GM18520 (cell line): Measurements from ENCODE around the gene RTN4R.

Experiments used
- ATAC-seq: cut with Tn5 transposase; IDR thresholded peaks from one replicate; pipeline ENCODE4 v1.9.1; 2021; ENCODE audit not compliant: unreplicated experiment

Gene RTN4R

DNA sequence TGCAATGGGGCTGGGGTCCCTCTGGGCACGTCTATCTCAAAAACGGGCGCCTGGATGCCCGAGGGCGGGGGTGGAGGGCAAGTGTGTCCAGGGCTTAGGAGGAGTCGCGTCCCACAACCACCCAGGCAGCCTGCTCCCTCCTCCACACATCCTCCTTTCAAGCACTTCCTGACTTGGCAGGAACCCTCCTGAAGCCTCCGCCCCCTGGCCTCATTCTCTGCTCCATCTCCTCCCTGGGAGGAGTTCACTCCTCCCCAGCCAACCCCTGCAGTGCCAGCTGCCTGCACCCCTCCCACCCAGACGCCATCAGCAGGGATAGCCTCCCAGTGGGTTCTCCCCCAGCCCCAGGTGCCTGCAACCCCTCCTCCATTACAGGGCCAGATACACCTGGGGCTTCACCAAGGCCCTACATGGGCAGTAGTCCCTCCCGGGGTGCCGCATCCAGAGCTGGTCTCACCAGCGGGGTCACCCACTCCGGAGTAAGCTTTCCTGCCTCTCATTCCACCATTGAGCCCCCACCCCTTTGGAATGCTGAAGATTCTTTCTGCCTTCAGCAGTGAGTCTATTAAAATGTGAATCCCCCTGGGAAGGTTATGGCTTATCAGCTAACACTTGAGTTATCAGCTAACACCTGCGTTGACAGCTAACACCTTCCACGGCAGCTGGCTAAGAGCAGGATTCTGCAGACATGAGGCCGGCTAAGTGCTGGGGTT lies 24.4 kb downstream of the RTN4R start:
- no peak for ATAC-seq

- no peak for ATAC-seq
Observed at GRCh38 chr22:20243176-20243536, 25.0 kb downstream of the RTN4R start.

DNA sequence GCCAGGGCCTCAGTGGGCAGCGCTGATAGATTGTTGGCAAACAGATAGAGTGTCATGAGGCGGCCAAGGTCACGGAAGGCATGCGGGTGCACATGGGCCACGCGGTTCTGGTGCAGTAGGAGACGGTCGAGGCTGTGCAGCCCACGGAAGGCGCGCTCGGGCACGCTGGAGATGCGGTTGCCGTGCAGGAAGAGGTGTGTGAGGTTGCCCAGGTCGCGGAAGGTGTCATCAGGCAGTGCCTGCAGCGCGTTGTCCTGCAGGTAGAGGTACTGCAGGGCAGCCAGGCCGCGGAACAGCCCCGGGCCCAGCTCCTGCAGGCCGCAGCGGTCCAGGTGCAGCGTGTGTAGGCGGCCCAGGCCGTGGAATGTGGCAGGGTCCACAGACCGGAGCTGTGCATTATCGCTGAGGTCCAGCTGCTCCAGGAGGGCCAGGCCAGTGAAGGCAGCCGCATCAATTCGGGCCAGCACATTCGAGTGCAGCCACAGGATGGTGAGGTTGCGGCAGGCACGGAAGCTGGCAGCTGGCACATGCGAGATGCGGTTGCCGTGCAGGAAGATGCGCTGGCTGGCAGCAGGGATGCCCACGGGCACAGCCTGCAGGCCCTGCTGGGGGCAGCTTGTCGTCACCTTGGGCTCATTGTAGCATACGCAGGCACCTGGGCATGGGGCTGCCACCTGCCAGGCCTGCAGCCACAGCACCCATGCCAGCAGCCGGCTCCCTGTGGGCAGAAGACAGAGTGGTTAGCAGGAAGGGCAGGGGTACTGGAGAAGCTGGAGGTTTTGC lies 25.5 kb downstream of the RTN4R start:
- ATAC-seq = no peak

DNA sequence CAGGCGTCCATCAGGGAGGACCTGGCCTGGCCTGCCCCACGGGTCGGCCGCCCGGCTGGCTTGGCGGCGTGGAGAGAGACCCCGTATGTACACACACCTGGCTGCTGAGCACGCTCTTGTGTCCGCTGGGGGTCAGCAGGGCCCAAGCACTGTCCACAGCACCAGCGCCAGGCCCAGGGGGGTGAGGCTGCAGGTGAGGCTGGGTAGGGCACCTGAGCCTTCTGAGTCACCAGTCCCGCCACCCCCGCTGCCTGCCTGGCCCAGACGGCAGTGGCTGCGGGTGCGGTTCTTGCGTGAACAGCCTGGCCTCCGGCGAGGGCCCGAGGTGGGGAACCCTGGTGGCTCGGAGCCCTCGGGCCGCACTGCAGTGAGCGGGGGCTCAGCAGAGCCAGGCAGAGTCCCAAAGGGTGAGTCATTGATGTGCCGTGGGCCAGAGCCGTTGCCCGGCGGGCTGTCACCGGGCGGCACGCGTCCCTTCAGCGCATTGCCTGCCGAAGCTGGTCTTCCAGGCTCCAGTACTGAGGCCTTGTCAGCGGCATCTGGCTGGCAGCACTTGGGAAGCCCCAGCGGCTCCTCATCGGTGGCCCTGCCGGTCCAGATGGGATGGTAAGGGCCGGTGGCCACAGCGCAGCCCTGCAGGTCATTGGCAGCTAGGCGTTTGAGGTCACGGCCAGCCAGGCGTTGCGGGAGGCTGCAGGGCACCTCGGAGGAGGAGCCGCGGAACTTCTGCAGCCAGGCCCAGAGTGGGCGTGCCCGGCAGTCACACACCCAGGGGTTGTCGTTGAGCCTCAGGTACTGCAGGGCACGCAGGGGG lies 26.3 kb downstream of the RTN4R start:
- ATAC-seq = no peak

DNA sequence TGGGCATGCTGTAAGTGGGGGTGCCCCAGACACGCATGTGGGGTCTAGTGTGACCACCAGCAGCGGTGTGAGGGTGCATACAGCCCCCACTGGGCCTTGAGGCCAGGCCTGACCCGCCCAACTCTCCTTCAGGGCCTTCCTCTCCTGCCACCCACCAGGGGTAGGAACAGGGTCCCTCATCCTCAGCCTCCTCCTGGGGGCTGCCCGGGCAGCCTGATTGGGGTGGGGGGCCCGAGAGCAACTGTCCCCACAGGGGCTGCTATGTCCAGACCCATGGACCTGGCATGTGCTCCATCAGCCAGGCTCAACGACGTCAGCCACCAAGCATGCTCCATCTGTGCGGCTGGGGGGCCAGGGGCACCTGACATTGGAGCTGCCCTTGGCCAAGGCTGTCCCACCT lies 27.2 kb downstream of the RTN4R start:
- no peak for ATAC-seq

GRCh38 chr22:20240447-20240764 lies 27.7 kb downstream of the RTN4R start:
- ATAC-seq = no peak

DNA sequence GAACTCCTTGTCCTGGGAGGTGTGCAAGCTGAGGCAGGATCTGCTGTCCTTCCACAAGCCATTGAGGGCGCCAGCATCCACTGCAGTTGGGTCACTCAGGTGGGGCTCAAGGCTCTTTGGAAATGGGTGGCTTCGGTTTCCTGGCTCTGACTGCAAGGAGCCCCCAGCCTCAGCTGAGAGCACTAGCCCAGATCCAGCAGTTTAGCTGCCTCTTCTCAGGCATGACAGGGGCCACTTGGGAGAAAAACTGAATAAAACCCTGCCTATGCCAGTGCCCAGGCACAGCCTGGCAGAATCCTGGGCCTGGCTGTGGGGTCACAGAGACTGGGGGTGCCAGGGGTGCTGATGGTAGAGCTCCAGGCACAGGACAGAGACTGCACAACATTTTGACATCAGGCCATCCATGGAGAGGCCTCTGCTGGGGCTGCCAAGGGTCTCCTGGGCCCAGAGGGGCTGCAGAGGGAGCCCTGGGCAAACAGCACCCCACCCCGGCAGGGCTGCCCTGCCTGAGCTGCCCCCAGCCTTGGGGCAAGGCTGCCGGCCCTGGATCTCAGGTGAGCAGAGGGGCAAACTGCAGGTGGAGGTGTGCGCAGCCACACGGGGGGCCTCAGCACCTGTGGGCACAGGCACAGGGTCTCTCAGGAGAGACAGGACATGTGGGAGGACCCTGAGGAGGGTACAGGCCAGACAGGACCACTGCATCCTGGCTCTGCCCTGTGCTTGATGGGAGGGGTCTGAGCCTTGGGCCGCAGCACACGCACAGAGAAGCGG lies 28.3 kb downstream of the RTN4R start:
- ATAC-seq = no peak

GRCh38 chr22:20238901-20239675 lies 29.0 kb downstream of the RTN4R start:
- ATAC-seq = no peak

DNA sequence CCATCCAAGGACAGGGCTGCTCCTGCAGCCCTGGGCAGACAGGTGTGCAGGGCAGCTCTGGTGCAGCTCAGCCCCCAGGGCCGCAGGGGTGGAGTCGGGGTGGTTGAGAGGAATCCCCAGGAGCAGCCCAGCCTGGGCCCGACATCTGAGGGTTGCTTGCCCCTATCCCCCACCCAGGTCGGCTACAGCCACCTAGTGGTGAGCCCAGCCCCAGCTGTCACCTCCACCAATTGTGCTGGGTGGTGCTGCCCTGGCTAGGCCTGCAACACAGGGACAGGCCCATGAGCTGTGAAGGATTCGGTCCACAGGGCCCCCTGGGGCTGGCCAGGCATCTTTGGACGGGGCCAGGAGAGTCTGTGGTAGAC lies 29.6 kb downstream of the RTN4R start:
- ATAC-seq = no peak

DNA sequence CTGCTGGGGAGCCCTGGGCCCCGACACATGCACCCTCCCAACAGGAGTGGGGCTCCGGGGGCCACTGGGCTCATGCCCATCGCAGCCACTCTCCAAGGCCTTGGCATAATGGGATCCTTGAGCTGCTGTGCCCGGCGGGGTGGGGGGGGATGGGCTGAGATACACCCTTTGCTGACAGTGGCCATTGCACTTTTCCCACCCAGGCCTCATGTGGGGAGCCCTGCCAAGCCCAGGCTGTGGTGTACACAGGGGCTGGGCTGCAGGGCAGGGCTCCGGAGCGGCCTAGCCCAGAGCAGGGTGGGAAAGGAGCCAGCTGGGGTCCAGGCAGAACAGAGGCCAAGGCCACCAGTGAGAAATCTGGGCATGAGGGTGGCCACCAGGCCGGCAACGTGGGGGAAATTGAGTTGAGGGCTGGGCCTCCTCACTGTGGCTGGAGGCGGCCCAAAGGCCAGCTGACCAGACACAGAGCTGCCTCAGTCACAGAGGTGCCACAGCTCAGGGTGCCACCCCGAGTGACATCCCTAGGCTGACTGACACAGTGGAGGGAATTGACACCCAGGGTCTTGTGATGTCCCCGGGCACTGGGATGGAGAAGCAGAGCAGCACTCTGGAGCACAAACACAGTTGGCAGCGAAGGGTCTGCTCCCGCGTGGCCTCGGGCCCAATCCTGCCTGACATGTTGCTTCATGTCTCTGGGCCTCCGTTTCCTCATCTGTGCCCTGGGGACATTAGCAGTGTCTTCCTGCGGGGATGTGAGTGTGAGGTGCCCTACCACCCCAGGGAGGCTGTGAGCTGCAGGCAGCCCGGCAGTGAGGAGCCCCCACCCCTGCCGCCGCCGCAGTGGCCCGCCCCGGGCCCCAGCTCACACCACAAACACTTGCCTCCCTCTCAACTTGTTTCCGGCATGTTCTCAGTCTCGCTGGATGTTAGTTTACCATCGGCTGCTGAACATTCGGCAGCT lies 30.4 kb downstream of the RTN4R start:
- no peak for ATAC-seq

DNA sequence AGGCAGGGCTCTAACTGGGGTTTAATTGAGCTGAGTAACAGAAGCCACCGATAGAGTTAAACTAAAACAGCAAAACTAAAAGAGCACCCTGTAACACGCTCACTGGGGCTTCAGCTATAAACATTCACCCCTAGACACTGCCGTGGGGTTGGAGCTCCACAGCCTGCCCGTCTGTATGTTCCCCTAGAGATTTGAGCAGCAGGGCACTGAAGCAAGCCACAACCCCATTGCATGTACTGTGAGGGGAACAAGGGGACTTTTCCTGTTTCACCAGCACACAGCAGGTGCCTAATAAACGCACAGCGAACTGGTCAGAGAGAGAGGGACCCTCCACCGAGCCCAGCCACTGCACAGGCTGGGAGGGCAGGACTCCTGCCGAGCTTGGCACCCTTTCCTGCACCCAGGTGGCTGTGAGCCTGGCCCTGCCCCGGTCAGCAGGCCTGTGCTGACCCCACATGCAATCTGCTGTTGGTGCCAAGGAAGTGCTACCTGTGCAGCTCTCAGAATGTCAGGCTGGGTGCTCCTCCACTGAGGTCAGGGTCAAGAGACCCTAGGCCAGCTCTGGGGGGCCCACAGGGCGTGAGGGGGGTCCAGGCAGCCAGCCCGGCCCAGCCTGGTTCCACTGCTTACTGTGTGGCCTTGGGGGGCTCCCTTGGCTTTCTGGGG lies 31.9 kb downstream of the RTN4R start:
- no peak for ATAC-seq

DNA sequence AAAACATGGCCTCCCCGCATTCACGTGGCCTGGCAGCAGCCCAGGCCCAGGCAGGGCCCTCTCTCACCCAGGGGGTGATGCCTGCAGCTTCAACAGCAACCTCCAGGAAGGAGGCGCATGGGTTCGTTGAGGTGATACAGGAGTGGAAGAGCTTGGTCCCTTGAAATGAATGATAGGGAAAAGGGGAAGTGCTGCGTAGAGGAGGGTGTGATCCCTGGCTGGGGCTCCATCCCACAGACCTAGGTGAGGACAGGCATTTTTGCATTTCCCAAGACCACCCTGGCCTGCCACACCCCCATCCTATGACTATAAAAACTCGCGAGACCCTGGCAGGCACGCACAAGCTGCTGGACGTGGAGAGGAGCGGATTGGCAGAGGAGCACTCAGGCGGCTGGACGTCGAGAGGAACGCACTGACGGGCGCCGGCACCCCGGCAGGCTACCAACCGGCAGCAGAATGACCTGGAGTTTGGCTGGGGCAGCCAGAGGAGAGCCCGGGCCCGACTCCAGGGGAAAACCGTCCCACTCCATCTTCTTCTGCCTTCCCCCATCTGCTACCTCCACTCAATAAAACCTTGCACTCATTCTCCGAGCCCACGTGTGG lies 32.6 kb downstream of the RTN4R start:
- no peak for ATAC-seq

- ATAC-seq = no peak
Observed at GRCh38 chr22:20234760-20235388, 33.2 kb downstream of the RTN4R start.

- no peak for ATAC-seq
Observed at GRCh38 chr22:20234314-20234682, 33.8 kb downstream of the RTN4R start.

DNA sequence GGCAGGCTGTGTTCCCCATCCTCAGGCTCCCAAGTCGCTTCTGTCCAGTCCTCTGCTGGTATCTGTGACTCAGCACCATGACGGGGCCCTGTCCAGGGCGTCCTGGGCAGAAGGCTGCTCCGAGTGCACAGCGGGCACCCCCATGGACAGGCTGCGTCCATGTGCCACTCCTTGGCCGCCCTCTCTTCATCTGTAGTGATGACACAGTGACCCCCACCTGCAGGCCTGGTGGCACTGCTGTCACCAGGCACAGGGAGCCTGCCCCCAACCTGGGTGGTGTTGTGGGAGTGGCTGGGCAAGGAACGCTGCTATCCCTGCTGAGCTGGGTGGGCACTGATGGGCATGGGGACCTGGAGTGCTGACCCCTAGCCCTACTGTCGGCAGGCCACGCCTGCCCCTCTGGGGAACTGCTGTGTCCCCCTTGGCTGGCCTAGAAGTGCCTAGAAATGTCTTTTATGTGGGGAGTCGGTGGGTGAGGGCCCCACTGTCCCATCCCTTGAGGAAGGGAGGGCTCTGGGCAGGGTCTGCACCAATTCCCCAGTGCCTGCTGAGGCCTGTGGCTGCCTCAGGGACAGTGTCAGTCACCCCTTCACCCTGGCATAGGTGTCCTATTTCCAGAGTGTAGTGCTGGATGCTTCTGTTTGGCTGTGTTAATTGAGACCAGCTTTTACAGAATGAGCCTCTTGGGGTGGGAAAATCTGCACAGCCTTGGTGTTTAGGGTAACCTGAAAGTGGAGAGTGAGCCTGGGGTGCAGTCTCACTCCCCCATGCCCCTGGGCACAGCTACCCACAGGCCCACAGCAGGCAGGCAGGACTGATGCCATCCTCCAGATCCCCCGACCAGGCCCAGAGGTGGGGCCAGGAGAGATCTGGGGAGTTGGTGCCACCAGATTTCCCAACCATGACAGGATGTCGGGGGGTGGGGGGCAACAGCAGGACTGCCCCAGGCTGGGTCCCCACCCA lies 34.5 kb downstream of the RTN4R start:
- no peak for ATAC-seq

DNA sequence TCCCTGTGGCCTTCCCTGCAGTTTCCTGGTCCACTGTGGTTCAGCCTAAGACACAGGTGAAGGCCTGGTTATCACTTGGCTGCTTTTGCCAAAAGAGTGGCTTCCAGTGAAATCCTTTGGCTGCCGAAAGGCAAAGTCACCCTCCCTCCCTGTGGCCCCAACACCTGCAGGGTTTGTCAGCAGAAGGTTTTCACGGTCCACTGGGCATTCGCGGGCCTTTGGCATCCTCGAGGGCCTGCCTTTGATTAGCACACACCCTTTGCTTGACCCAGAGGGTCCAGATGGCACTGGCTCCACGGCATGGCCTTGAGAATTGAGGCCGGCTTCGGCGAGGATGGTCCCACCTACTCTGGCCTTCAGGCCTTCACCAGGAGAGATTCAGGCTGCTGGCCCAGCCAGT lies 35.3 kb downstream of the RTN4R start:
- no peak for ATAC-seq

GRCh38 chr22:20232237-20232598 lies 35.9 kb downstream of the RTN4R start:
- ATAC-seq = no peak
